ENCODE measurements around the gene LSMEM2.

LSMEM2 gene

GRCh38 chr3:50322115-50322385 is 43.2 kb downstream of the LSMEM2 start:
- FAIRE-seq, result no peak

GRCh38 chr3:50322386-50323091 is 43.7 kb downstream of the LSMEM2 start, which contains the start of gene HYAL2:
HYAL2 (minus strand) TSS chr3:50322745; CDS start chr3:50320489, 2,256 bp downstream.
- FAIRE-seq, result no peak
- TF ChIP-seq CTCF (IDR thresholded peaks at IDR 0.05; ENCODE audit: insufficient read depth, missing control alignments), result peak; percentile 4
- no peak for DNase-seq (ENCODE audit: insufficient read length, low spot score)

More at GRCh38 chr3:50322115-50322385, 43.2 kb downstream of the LSMEM2 start:
- DNase-seq (ENCODE audit: insufficient read length, low spot score), result no peak
- TF ChIP-seq CTCF (IDR thresholded peaks at IDR 0.05; ENCODE audit: insufficient read depth, missing control alignments), result no peak

GRCh38 chr3:50323092-50323600 is 44.3 kb downstream of the LSMEM2 start:
- DNase-seq (ENCODE audit: insufficient read length, low spot score) (no peak), FAIRE-seq (no peak)
- TF ChIP-seq CTCF (IDR thresholded peaks at IDR 0.05; ENCODE audit: insufficient read depth, missing control alignments), result no peak

GRCh38 chr3:50323614-50324199 is 44.8 kb downstream of the LSMEM2 start:
- no peak for TF ChIP-seq CTCF (IDR thresholded peaks at IDR 0.05; ENCODE audit: insufficient read depth, missing control alignments)
- no peak for DNase-seq (ENCODE audit: insufficient read length, low spot score)
- no peak for FAIRE-seq

- DNase-seq (ENCODE audit: insufficient read length, low spot score) (peak; percentile 77), FAIRE-seq (no peak)
- TF ChIP-seq CTCF (IDR thresholded peaks at IDR 0.05; ENCODE audit: insufficient read depth, missing control alignments), result peak; percentile 68
Observed at GRCh38 chr3:50324351-50325112, 45.6 kb downstream of the LSMEM2 start.

GRCh38 chr3:50325113-50325480 is 46.2 kb downstream of the LSMEM2 start:
- no peak for FAIRE-seq
- no peak for DNase-seq (ENCODE audit: insufficient read length, low spot score)
- TF ChIP-seq CTCF (IDR thresholded peaks at IDR 0.05; ENCODE audit: insufficient read depth, missing control alignments), result no peak

Measured in D721Med (cell line).